Calu3 (cell line): Measurements from ENCODE around the gene EHF. TPM values are rescaled to one million over a fixed set of nuclear protein-coding genes. Genes with fewer than 3 reads are reported as not detected.

Source experiments
- BruUV-seq: library from RNA; stranded (reverse); fragments of 400-500 nt; replicated peaks from 2 replicates; lab custom pipeline; 2021; lab: Mats Ljungman, UMichigan
- CTCF ChIA-PET: fragments of 300-600 bp; sonication (Branson Sonifier 250); formaldehyde crosslinking; loops from one replicate; lab custom pipeline; 2022; ENCODE audit warnings: antibody characterized with exemption; lab: Charles Lee
- DNase-seq: peaks from one replicate; pipeline ENCODE4 v3.0.0; 2022
- H3K27ac Mint-ChIP-seq: one replicate; pipeline ENCODE4 v1.8.0; 2022; ENCODE audit warnings: mixed read lengths; ENCODE audit not compliant: unreplicated experiment
- H3K27me3 Mint-ChIP-seq: one replicate; pipeline ENCODE4 v1.8.0; 2022; ENCODE audit warnings: mixed read lengths; ENCODE audit not compliant: unreplicated experiment
- H3K36me3 Mint-ChIP-seq: one replicate; pipeline ENCODE4 v1.8.0; 2022; ENCODE audit warnings: mild to moderate bottlenecking, moderate library complexity, mixed read lengths; ENCODE audit not compliant: insufficient read depth, unreplicated experiment
- H3K4me1 Mint-ChIP-seq: one replicate; pipeline ENCODE4 v1.8.0; 2022; ENCODE audit warnings: mild to moderate bottlenecking, low read depth, mixed read lengths; ENCODE audit not compliant: unreplicated experiment
- H3K4me3 Mint-ChIP-seq: one replicate; pipeline ENCODE4 v1.8.0; 2022; ENCODE audit warnings: mild to moderate bottlenecking, low read depth, moderate library complexity, mixed read lengths; ENCODE audit not compliant: unreplicated experiment
- H3K9me3 Mint-ChIP-seq: one replicate; pipeline ENCODE4 v1.8.0; 2022; ENCODE audit warnings: low read depth, mixed read lengths; ENCODE audit not compliant: unreplicated experiment
- intact Hi-C: fragments of 100-400 bp; cut with micrococcal nuclease; formaldehyde crosslinking; loops from one replicate; pipeline ENCODE4 v1.10.0; 2022; ENCODE audit not compliant: unreplicated experiment
- total RNA-seq: library from RNA; stranded (reverse); gene quantifications from 2 replicates; pipeline ENCODE4 v1.2.3, GENCODE V29; 2022
- TF ChIP-seq, protein P1 (sequence below): fragments of 200-600 bp; IDR thresholded peaks from one replicate; pipeline ENCODE4 v1.8.0; 2022; ENCODE audit warnings: antibody characterized with exemption; ENCODE audit not compliant: unreplicated experiment

The EHF gene
- total RNA-seq, 1 experiment from 2014 or later = 286 TPM

DNA sequence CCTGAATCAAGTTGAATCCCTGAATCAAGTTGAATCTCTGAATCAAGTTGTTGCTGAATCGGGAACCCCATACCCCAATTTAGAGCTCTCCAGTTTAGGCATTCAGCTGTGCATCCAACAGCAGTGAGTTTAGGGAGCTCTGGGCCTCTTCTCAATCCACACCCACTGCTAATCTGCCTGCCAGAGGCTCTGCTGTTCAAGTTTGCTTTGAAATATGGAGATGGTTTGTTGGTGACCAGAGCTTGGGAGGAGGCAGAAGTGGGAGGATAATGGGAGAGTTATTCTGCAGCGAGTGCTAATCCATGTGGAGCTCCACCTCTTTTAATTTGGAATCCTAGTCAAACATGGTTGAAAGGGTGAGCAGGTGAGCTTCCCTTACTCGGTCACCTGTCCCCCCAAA lies 22.4 kb downstream of the EHF start:
- CTCF ChIA-PET = interaction anchor here (1.1 to 2.5 kb wide), 5 partner anchors 9 to 40 kb away, joined by 3 to 11 read pairs (median 4); no protein-coding TSS in a partner anchor
- H3K4me3 Mint-ChIP-seq = peak overlapping the region; percentile 71
- H3K27ac Mint-ChIP-seq = peak overlapping the region; percentile 62
- TF ChIP-seq, protein P1, sequence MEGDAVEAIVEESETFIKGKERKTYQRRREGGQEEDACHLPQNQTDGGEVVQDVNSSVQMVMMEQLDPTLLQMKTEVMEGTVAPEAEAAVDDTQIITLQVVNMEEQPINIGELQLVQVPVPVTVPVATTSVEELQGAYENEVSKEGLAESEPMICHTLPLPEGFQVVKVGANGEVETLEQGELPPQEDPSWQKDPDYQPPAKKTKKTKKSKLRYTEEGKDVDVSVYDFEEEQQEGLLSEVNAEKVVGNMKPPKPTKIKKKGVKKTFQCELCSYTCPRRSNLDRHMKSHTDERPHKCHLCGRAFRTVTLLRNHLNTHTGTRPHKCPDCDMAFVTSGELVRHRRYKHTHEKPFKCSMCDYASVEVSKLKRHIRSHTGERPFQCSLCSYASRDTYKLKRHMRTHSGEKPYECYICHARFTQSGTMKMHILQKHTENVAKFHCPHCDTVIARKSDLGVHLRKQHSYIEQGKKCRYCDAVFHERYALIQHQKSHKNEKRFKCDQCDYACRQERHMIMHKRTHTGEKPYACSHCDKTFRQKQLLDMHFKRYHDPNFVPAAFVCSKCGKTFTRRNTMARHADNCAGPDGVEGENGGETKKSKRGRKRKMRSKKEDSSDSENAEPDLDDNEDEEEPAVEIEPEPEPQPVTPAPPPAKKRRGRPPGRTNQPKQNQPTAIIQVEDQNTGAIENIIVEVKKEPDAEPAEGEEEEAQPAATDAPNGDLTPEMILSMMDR = no peak
- no peak for DNase-seq
- no TSS peak for BruUV-seq
- H3K4me1 Mint-ChIP-seq = peaks cover 96% of the 10 kb centered on the region
- H3K27me3 Mint-ChIP-seq = no peaks in the 10 kb centered on the region
- peaks cover 94% of the 10 kb centered on the region for H3K36me3 Mint-ChIP-seq
- H3K9me3 Mint-ChIP-seq = no peaks in the 10 kb centered on the region
- intact Hi-C loops = loop anchor here (2.0 to 5.0 kb wide), 3 partner anchors 15 to 131 kb away; partner anchors contain the start of gene ELF5

DNA sequence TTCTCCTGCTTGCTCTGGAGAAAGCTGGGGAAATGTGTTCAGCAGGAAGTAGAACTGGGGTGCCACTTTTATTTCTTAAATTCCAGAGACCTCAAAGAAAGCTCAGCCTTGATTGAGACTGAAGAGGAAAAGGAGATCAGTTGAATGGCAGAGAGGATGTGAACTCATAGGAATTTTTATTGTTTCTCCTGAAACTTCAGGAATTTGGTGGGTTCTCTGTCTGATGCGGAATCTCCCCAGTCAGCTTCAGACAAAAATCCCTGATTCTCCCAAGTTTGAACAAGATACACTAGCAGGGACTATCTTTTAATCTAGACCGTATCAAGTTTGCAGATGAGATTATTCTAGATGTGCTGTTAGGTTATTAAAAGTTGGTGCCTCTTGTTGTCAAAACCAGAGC lies 23.0 kb downstream of the EHF start:
- peaks cover 96% of the 10 kb centered on the region for H3K4me1 Mint-ChIP-seq
- CTCF ChIA-PET = interaction anchor here (1.1 to 2.5 kb wide), 5 partner anchors 10 to 41 kb away, joined by 3 to 11 read pairs (median 4); no protein-coding TSS in a partner anchor
- TF ChIP-seq, protein P1 = no peak
- no peak for DNase-seq
- H3K9me3 Mint-ChIP-seq = no peaks in the 10 kb centered on the region
- no peaks in the 10 kb centered on the region for H3K27me3 Mint-ChIP-seq
- peak overlapping the region; percentile 71 for H3K4me3 Mint-ChIP-seq
- H3K27ac Mint-ChIP-seq = peak overlapping the region; percentile 62
- BruUV-seq = no TSS peak
- peaks cover 94% of the 10 kb centered on the region for H3K36me3 Mint-ChIP-seq
- intact Hi-C loops = loop anchor here (2.0 to 5.0 kb wide), 3 partner anchors 15 to 132 kb away; partner anchors contain the start of gene ELF5

DNA sequence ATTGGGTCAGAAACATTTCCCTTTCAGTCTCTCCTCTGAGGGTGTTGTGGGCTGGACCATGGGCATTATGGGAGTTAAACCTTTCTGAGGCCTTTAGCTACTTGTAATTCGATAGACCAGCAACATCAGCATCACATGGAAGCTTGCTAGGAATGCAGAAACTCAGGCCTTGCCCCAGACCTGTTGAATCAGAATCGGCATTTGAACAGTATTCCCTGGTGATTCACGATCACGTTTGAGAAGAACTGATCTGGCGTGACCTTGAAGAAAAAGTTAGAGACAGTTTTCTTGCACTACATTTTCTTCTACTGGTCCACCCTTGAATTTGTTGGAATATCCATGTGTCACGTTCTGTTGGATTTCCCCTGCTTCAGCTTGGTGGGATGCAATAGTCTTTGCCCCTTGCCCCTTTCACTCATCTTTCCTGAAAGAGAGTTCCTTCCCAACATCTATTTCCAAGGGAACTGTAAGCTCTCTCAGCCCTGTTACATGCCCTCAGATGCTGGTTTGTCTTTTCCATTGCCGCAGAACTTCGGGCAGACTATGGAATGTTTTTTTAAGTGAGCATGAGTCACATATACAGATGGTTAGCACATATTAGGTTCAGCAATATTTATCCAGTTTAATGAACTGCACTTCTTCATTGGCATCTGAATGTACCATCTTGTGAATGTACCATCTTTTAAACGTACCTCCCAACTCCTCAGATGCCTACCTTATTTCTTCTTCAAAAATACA lies 23.9 kb downstream of the EHF start:
- DNase-seq = no peak
- Mint-ChIP-seq H3K4me3 (peak overlapping the region; percentile 71), H3K36me3 (peaks cover 95% of the 10 kb centered on the region), H3K9me3 (no peaks in the 10 kb centered on the region), H3K27me3 (no peaks in the 10 kb centered on the region), H3K4me1 (peaks cover 95% of the 10 kb centered on the region), H3K27ac (peak overlapping the region; percentile 62)
- CTCF ChIA-PET = interaction anchor here (0.8 to 2.5 kb wide), 6 partner anchors 9 to 210 kb away, joined by 3 to 11 read pairs (median 4); no protein-coding TSS in a partner anchor
- no TSS peak for BruUV-seq
- intact Hi-C loops = loop anchor here (5.0 kb wide), 2 partner anchors 43 to 133 kb away; partner anchors contain the start of gene ELF5
- TF ChIP-seq, protein P1 = no peak

DNA sequence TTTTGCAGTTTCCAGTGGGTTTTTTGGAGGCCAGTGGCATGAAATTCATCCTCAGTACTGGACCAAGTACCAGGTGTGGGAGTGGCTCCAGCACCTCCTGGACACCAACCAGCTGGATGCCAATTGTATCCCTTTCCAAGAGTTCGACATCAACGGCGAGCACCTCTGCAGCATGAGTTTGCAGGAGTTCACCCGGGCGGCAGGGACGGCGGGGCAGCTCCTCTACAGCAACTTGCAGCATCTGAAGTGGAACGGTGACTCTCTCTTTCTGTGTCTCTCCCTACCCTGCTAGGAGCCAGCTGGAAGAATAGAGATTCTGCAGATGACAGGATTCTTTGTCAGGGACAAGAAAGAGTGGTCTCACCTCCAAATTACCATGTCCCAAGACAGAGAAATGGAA lies 25.5 kb downstream of the EHF start:
- H3K4me3 Mint-ChIP-seq = no peak overlapping the region
- peak overlapping the region; percentile 62 for H3K27ac Mint-ChIP-seq
- peaks cover 95% of the 10 kb centered on the region for H3K4me1 Mint-ChIP-seq
- DNase-seq = no peak
- TF ChIP-seq, protein P1 = no peak
- intact Hi-C loops = no loop called here
- peaks cover 100% of the 10 kb centered on the region for H3K36me3 Mint-ChIP-seq
- BruUV-seq = no TSS peak
- H3K9me3 Mint-ChIP-seq = no peaks in the 10 kb centered on the region
- no peaks in the 10 kb centered on the region for H3K27me3 Mint-ChIP-seq
- CTCF ChIA-PET = interaction anchor here (0.7 kb wide), 1 partner anchor 805 kb away, joined by 3 read pairs; no protein-coding TSS in a partner anchor
